ENCODE results near the gene FOXK1.

Gene FOXK1

DNA sequence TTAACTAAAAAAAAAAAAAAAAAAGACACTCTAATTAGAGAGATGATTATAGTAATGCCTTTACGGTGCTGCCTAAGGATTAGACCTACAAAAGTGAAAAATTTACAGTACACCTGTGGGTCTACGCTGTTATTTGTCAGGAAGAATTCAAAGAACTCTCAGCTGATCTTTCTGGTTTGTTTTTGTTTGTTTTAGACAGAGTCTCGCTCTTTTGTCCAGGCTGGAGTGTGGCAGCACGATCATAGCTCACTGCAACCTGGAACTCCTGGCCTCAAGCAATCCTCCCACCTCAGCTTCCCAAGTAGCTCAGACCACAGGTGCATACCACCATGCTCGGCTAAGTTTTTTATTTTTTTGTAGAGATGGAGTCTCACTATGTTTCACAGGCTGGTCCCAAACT is 28.3 kb upstream of the FOXK1 start:
- no peak for DNase-seq (ENCODE audit: low read depth, low spot score)
- no peak for TF ChIP-seq CTCF (IDR thresholded peaks at IDR 0.05; ENCODE audit: insufficient read depth, low read length, missing control alignments)
- CTCF ChIA-PET: no interaction called here
- H3K4me3 ChIP-seq (ENCODE audit: low read depth, low read length): no peak overlapping the region
- POLR2A ChIA-PET: interaction anchor here (1.1 kb wide), 1 partner anchor 12 kb away, joined by 4 read pairs; no protein-coding TSS in a partner anchor

DNA sequence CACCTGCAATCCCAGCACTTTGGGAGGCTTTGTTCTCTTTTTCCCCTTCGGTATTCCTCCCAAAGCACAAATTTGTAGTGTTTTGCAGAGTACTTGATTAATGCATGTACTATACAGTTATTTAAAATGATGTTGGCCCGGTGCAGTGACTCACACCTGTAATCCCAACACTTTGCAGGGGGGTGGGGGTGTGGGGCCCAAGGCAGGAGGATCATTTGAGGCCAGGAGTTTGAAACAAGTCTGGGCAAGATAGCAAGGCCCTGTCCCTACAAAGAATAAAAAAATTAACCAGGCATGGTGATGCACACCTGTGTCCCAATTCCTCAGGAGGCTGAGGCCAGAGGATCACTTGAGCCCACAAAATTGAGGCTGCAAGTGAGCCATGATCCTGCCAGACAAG is 26.8 kb upstream of the FOXK1 start:
- no peak for DNase-seq (ENCODE audit: low read depth, low spot score)
- POLR2A ChIA-PET: no interaction called here
- TF ChIP-seq CTCF (IDR thresholded peaks at IDR 0.05; ENCODE audit: insufficient read depth, low read length, missing control alignments): no peak
- CTCF ChIA-PET: no interaction called here
- H3K4me3 ChIP-seq (ENCODE audit: low read depth, low read length): no peak overlapping the region

DNA sequence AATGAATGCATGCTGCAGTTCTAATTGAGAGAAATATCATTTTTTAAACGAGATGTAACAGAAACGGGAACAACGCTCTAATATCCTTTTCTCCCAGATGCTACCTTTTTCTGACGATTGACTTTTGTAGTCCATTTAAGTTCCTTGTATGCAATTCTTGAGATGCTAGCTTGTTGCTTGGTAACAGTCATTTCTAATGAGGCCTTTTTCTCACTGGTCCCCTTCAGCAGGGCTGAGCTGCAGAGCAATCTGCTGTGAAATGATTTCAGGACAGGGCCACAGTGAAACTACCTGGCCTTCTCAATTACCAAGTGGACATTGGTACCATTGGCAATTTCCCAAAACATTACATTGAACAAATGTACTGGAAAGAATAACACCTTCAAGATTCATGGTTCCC is 26.2 kb upstream of the FOXK1 start:
- no peak for DNase-seq (ENCODE audit: low read depth, low spot score)
- H3K4me3 ChIP-seq (ENCODE audit: low read depth, low read length): no peak overlapping the region
- TF ChIP-seq CTCF (IDR thresholded peaks at IDR 0.05; ENCODE audit: insufficient read depth, low read length, missing control alignments): no peak
- POLR2A ChIA-PET: no interaction called here
- CTCF ChIA-PET: no interaction called here

GRCh38 chr7:4657640-4658417 is 24.3 kb upstream of the FOXK1 start:
- POLR2A ChIA-PET: no interaction called here

GRCh38 chr7:4659551-4660286 is 22.4 kb upstream of the FOXK1 start:
- no peak for DNase-seq (ENCODE audit: low read depth, low spot score)
- H3K4me3 ChIP-seq (ENCODE audit: low read depth, low read length): no peak overlapping the region
- POLR2A ChIA-PET: no interaction called here
- CTCF ChIA-PET: interaction anchor here (0.9 to 1.3 kb wide), 4 partner anchors 10 to 137 kb away, joined by 3 to 4 read pairs (median 4); no protein-coding TSS in a partner anchor
- TF ChIP-seq CTCF (IDR thresholded peaks at IDR 0.05; ENCODE audit: insufficient read depth, low read length, missing control alignments): no peak

More at GRCh38 chr7:4657640-4658417, 24.3 kb upstream of the FOXK1 start:
- CTCF ChIA-PET: interaction anchor here (1.2 kb wide), 1 partner anchor 10 kb away, joined by 3 read pairs; no protein-coding TSS in a partner anchor
- no peak for TF ChIP-seq CTCF (IDR thresholded peaks at IDR 0.05; ENCODE audit: insufficient read depth, low read length, missing control alignments)
- no peak overlapping the region for H3K4me3 ChIP-seq (ENCODE audit: low read depth, low read length)
- DNase-seq (ENCODE audit: low read depth, low spot score): no peak

DNA sequence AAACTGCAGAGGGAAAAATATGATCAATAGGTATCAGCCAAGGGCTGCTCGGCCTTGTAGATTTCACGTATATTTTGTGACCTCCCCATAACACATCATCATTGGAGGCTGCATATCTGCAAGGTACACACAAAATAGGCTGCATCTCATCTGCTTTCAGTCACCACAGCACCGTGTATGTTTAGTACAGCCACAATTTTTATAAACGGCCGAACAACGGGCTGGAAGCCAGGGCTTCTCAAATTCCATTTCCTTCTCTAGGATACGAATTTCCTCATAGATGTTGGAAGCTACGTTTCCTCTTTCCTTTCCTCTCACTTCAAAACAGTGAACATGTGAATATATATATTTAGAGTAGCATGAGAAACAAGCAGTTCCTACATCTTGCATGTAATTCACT is 20.2 kb upstream of the FOXK1 start:
- CTCF ChIA-PET: interaction anchor here (1.2 to 1.5 kb wide), 2 partner anchors 11 to 13 kb away, joined by 4 read pairs; no protein-coding TSS in a partner anchor
- no peak for DNase-seq (ENCODE audit: low read depth, low spot score)
- no peak overlapping the region for H3K4me3 ChIP-seq (ENCODE audit: low read depth, low read length)
- POLR2A ChIA-PET: no interaction called here
- TF ChIP-seq CTCF (IDR thresholded peaks at IDR 0.05; ENCODE audit: insufficient read depth, low read length, missing control alignments): no peak

Measured in AG04449 (cell line).